Mesendoderm (in vitro differentiated cells): Measurements from ENCODE around the gene PHACTR1.

ENCODE experiments used
- DNase-seq: peaks from one replicate; pipeline ENCODE4 v3.0.0; 2013
- H2AK5ac ChIP-seq: 2 replicates; pipeline ENCODE4 v1.6.1; 2013; ENCODE audit warnings: low read length, inconsistent platforms
- H2BK120ac ChIP-seq: 2 replicates; pipeline ENCODE4 v1.6.1; 2013; ENCODE audit warnings: low read depth, mild to moderate bottlenecking, low read length, moderate library complexity, mixed read lengths
- H2BK15ac ChIP-seq: replicated peaks from 2 replicates; pipeline ENCODE4 v1.6.1; 2013; ENCODE audit warnings: low read depth, mild to moderate bottlenecking, moderate library complexity
- H2BK5ac ChIP-seq: 2 replicates; pipeline ENCODE4 v1.6.1; 2013; ENCODE audit warnings: low read length, inconsistent platforms
- H3K18ac ChIP-seq: 2 replicates; pipeline ENCODE4 v1.6.1; 2013; ENCODE audit warnings: mild to moderate bottlenecking, low read length, mixed read lengths
- H3K23ac ChIP-seq: one replicate; pipeline ENCODE4 v1.6.1; 2013; ENCODE audit warnings: low read length
- H3K27ac ChIP-seq: 2 replicates; pipeline ENCODE4 v1.5.1; 2013; ENCODE audit warnings: low read depth, mild to moderate bottlenecking, inconsistent platforms, low read length, moderate library complexity
- H3K27me3 ChIP-seq: 2 replicates; pipeline ENCODE4 v1.6.1; 2013; ENCODE audit warnings: low read length, control low read depth, mild to moderate bottlenecking, inconsistent platforms; ENCODE audit not compliant: insufficient read depth, poor library complexity
- H3K36me3 ChIP-seq: 2 replicates; pipeline ENCODE4 v1.6.1; 2013; ENCODE audit warnings: low read length, inconsistent platforms; ENCODE audit not compliant: control insufficient read depth, insufficient read depth
- H3K4ac ChIP-seq: one replicate; pipeline ENCODE4 v1.6.1; 2013; ENCODE audit warnings: low read depth, mild to moderate bottlenecking, low read length, moderate library complexity
- H3K4me1 ChIP-seq: 2 replicates; pipeline ENCODE4 v1.6.1; 2013; ENCODE audit warnings: low read depth, low read length, inconsistent platforms; ENCODE audit not compliant: control insufficient read depth
- H3K4me2 ChIP-seq: 2 replicates; pipeline ENCODE4 v1.6.1; 2013; ENCODE audit warnings: low read length
- H3K4me3 ChIP-seq: 2 replicates; pipeline ENCODE4 v1.5.1; 2013; ENCODE audit warnings: mild to moderate bottlenecking, low read length
- H3K56ac ChIP-seq: one replicate; pipeline ENCODE4 v1.6.1; 2013; ENCODE audit warnings: low read length
- H3K79me1 ChIP-seq: 2 replicates; pipeline ENCODE4 v1.6.1; 2013; ENCODE audit warnings: low read length, inconsistent platforms
- H3K79me2 ChIP-seq: 2 replicates; pipeline ENCODE4 v1.6.1; 2013; ENCODE audit warnings: mild to moderate bottlenecking, low read length; ENCODE audit not compliant: control insufficient read depth, insufficient read depth
- H3K9ac ChIP-seq: 2 replicates; pipeline ENCODE4 v1.6.1; 2013; ENCODE audit warnings: low read length, inconsistent platforms
- H4K5ac ChIP-seq: one replicate; pipeline ENCODE4 v1.6.1; 2013; ENCODE audit warnings: low read length
- H4K8ac ChIP-seq: one replicate; pipeline ENCODE4 v1.6.1; 2013; ENCODE audit warnings: low read depth, mild to moderate bottlenecking, control low read depth, low read length, moderate library complexity
- WGBS: extraction: QIAGEN DNeasy Blood & Tissue Kit; methylation state at CpG from one replicate; pipeline ENCODE4 v1.1.7; 2013; ENCODE audit warnings: low lambda C conversion rate, missing lambda C conversion rate; ENCODE audit not compliant: insufficient coverage; ENCODE audit errors: extremely low coverage; 5-methylcytosine and 5-hydroxymethylcytosine counted together

Gene PHACTR1

DNA sequence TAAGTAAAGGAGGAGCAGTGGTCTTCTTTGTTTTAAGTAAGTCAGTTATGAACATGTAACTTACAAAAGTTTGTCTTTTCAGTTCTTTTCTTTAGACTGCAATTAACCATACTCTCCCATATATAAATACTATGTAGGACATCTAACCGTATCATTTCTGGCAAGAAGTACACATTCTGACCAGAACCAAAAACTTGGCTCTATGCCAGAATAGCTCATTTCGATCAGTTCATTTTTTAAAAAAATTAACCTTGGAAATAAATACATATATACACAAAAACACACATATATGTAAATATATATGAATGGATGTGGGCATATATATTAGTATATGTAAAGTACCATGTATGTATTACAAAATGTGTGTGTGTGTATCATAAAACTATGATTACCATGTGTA is 145.0 kb downstream of the PHACTR1 start:
- Histone ChIP-seq H2AK5ac (no peak overlapping the region), H3K36me3 (no peaks in the 10 kb centered on the region), H3K9ac (no peak overlapping the region), H3K79me1 (no peaks in the 10 kb centered on the region), H4K8ac (no peak overlapping the region), H3K4me2 (no peak overlapping the region), H3K4ac (no peak overlapping the region), H3K27me3 (no peaks in the 10 kb centered on the region), H3K18ac (no peak overlapping the region), H3K27ac (no peak overlapping the region), H2BK5ac (no peak overlapping the region), H3K4me3 (no peak overlapping the region), H3K79me2 (no peaks in the 10 kb centered on the region), H2BK120ac (no peak overlapping the region), H3K4me1 (no peaks in the 10 kb centered on the region), H3K23ac (no peak overlapping the region), H3K56ac (no peak overlapping the region), H4K5ac (no peak overlapping the region), H2BK15ac (no peak overlapping the region)
- no CpG with 5 or more reads among the region's 2 CpGs for WGBS
- DNase-seq, result no peak

GRCh38 chr6:12865117-12865516 is 148.6 kb downstream of the PHACTR1 start:
- no peak overlapping the region for H3K4me3 ChIP-seq
- H3K79me2 ChIP-seq, result no peaks in the 10 kb centered on the region
- no peak overlapping the region for H3K27ac ChIP-seq
- no peaks in the 10 kb centered on the region for H3K79me1 ChIP-seq
- H2BK5ac ChIP-seq, result no peak overlapping the region
- H3K56ac ChIP-seq, result no peak overlapping the region
- H3K9ac ChIP-seq, result no peak overlapping the region
- no peak overlapping the region for H2AK5ac ChIP-seq
- no peak overlapping the region for H4K5ac ChIP-seq
- H3K4me1 ChIP-seq, result no peaks in the 10 kb centered on the region
- WGBS, result no CpG with 5 or more reads among the region's 3 CpGs
- H3K36me3 ChIP-seq, result no peaks in the 10 kb centered on the region
- no peak overlapping the region for H4K8ac ChIP-seq
- no peak overlapping the region for H3K4me2 ChIP-seq
- no peaks in the 10 kb centered on the region for H3K27me3 ChIP-seq
- H3K4ac ChIP-seq, result no peak overlapping the region
- no peak for DNase-seq
- H2BK15ac ChIP-seq, result no peak overlapping the region
- H3K23ac ChIP-seq, result no peak overlapping the region
- no peak overlapping the region for H3K18ac ChIP-seq
- H2BK120ac ChIP-seq, result no peak overlapping the region

- Histone ChIP-seq H2AK5ac (no peak overlapping the region), H3K4ac (no peak overlapping the region), H3K79me2 (no peaks in the 10 kb centered on the region), H2BK15ac (no peak overlapping the region), H3K36me3 (no peaks in the 10 kb centered on the region), H4K8ac (no peak overlapping the region), H3K27ac (no peak overlapping the region), H3K56ac (no peak overlapping the region), H3K79me1 (no peaks in the 10 kb centered on the region), H3K9ac (no peak overlapping the region), H3K4me1 (no peaks in the 10 kb centered on the region), H3K27me3 (no peaks in the 10 kb centered on the region), H3K4me3 (no peak overlapping the region), H2BK5ac (no peak overlapping the region), H3K4me2 (no peak overlapping the region), H3K23ac (no peak overlapping the region), H4K5ac (no peak overlapping the region), H3K18ac (no peak overlapping the region), H2BK120ac (no peak overlapping the region)
- no peak for DNase-seq
- WGBS, result no CpG with 5 or more reads among the region's 4 CpGs
Measured at GRCh38 chr6:12865671-12866181, 149.2 kb downstream of the PHACTR1 start.

DNA sequence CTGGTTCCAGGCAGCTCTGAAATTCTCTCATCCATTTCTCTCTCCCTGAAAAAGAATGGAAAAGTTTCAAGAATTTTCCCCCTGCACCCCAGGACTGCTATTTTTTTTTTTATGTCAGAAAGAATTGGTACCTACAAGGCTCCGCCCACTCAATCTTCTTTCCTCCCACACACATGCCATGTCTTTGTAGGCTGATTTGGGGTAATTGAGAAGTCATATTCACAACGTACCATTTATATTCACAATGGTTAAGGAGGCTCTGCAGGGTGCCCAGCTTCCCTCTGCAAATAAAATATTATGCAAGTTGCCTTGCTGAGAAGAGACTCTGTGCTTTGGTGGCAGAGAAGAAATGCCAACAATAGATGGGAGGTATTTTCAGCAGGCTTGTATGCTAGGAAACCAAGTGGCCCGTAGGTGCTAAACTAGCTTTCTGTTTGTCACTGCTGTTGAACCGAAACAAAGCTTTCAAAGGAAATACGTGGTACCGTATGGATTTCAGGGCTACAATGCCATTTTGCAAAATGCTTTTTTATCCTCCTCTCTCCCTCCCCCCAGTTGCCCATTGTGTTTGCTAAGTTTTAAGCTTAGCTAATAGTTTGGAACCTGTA is 150.0 kb downstream of the PHACTR1 start:
- H3K4ac ChIP-seq, result no peak overlapping the region
- no peak overlapping the region for H3K4me2 ChIP-seq
- no peak overlapping the region for H4K5ac ChIP-seq
- H3K27me3 ChIP-seq, result no peaks in the 10 kb centered on the region
- no peak overlapping the region for H2BK120ac ChIP-seq
- H3K79me2 ChIP-seq, result no peaks in the 10 kb centered on the region
- DNase-seq, result no peak
- no peak overlapping the region for H2BK5ac ChIP-seq
- H3K27ac ChIP-seq, result no peak overlapping the region
- H2AK5ac ChIP-seq, result no peak overlapping the region
- no CpG with 5 or more reads among the region's 6 CpGs for WGBS
- H3K4me1 ChIP-seq, result no peaks in the 10 kb centered on the region
- no peaks in the 10 kb centered on the region for H3K79me1 ChIP-seq
- no peak overlapping the region for H3K56ac ChIP-seq
- H3K36me3 ChIP-seq, result no peaks in the 10 kb centered on the region
- no peak overlapping the region for H3K18ac ChIP-seq
- no peak overlapping the region for H3K9ac ChIP-seq
- H3K4me3 ChIP-seq, result no peak overlapping the region
- no peak overlapping the region for H2BK15ac ChIP-seq
- no peak overlapping the region for H3K23ac ChIP-seq
- H4K8ac ChIP-seq, result no peak overlapping the region

DNA sequence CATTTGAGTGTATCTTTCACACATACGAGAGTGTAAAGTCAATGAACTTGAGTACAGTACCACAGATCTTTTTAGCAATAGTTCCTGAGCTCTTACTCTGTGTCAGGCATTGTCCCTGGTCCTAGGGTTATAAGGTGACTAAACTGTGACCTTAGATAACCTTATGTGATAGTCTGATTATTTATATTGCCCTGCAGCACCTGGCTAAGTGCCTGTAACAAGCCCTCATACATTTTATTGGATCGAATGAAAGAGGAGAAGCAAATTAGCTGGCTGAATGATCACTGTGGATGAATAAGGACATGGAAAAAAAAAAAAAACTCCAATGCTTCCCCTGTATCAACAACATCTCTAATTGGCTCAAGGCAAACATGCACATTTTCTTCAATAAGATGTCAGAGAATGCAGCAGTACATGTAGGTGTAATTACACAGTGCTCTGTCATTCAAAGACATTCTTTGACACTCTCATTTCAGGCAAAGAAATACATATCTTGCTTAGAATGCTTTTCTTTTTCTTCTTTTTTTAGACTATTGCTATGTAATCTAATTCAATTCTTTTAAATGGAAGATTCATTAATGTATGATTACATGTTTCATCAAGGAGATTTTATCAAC is 153.4 kb downstream of the PHACTR1 start:
- no peak for DNase-seq
- Histone ChIP-seq H2BK15ac (no peak overlapping the region), H3K18ac (no peak overlapping the region), H2BK120ac (no peak overlapping the region), H4K5ac (no peak overlapping the region), H4K8ac (no peak overlapping the region), H3K79me1 (no peaks in the 10 kb centered on the region), H3K79me2 (no peaks in the 10 kb centered on the region), H3K27ac (no peak overlapping the region), H3K23ac (no peak overlapping the region), H3K4ac (no peak overlapping the region), H3K27me3 (no peaks in the 10 kb centered on the region), H3K4me3 (no peak overlapping the region), H2BK5ac (no peak overlapping the region), H3K4me1 (no peaks in the 10 kb centered on the region), H3K36me3 (no peaks in the 10 kb centered on the region), H3K9ac (no peak overlapping the region), H3K56ac (no peak overlapping the region), H3K4me2 (no peak overlapping the region), H2AK5ac (no peak overlapping the region)
- WGBS, result no CpG with 5 or more reads among the region's 2 CpGs

DNA sequence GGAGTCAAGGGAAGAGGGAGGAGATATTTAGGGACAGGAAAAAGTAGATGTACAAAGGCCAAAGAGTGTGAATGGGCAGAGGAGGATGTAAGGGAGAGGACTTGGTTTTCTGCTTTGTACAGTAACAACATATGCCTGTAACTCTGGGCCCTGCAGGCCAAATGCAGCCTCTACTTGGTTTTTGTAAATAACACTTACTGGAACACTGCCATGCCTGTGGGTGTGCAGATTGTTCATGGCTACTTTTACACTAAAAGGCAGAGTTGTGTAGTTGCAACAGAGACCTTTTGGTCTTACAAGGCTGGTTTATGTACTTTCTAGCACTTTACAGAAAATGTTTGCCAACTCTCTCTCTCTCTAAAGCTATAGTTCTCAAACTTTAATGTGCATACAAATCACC is 157.1 kb downstream of the PHACTR1 start:
- no peak for DNase-seq
- H2BK15ac ChIP-seq, result no peak overlapping the region
- no peak overlapping the region for H2BK120ac ChIP-seq
- no peak overlapping the region for H3K23ac ChIP-seq
- H3K36me3 ChIP-seq, result no peaks in the 10 kb centered on the region
- no peak overlapping the region for H3K4me2 ChIP-seq
- no peaks in the 10 kb centered on the region for H3K79me2 ChIP-seq
- H3K9ac ChIP-seq, result no peak overlapping the region
- H3K27me3 ChIP-seq, result no peaks in the 10 kb centered on the region
- H3K4me3 ChIP-seq, result no peak overlapping the region
- H2AK5ac ChIP-seq, result no peak overlapping the region
- no peak overlapping the region for H3K18ac ChIP-seq
- no peak overlapping the region for H4K8ac ChIP-seq
- H3K27ac ChIP-seq, result no peak overlapping the region
- H3K56ac ChIP-seq, result no peak overlapping the region
- no peak overlapping the region for H4K5ac ChIP-seq
- H3K4ac ChIP-seq, result no peak overlapping the region
- H3K4me1 ChIP-seq, result no peaks in the 10 kb centered on the region
- no peaks in the 10 kb centered on the region for H3K79me1 ChIP-seq
- H2BK5ac ChIP-seq, result no peak overlapping the region
